Nephron progenitor cell (in vitro differentiated cells): ENCODE results near the gene PERM1.

ENCODE experiments used
- DNase-seq: peaks from one replicate; pipeline ENCODE4 v3.0.0; 2021
- H3K27ac Mint-ChIP-seq: 2 replicates; pipeline ENCODE4 v1.8.0; 2021; ENCODE audit warnings: mild to moderate bottlenecking, moderate library complexity, mixed read lengths
- H3K27me3 Mint-ChIP-seq: 2 replicates; pipeline ENCODE4 v1.8.0; 2021; ENCODE audit warnings: mild to moderate bottlenecking, low read depth, mixed read lengths; ENCODE audit not compliant: poor library complexity
- H3K36me3 Mint-ChIP-seq: 2 replicates; pipeline ENCODE4 v1.8.0; 2021; ENCODE audit warnings: low read depth, mixed read lengths
- H3K4me1 Mint-ChIP-seq: 2 replicates; pipeline ENCODE4 v1.8.0; 2021; ENCODE audit warnings: mixed read lengths
- H3K4me3 Mint-ChIP-seq: 2 replicates; pipeline ENCODE4 v1.8.0; 2021; ENCODE audit warnings: mild to moderate bottlenecking, moderate library complexity, mixed read lengths
- H3K9me3 Mint-ChIP-seq: 2 replicates; pipeline ENCODE4 v1.8.0; 2021; ENCODE audit warnings: mild to moderate bottlenecking, moderate library complexity, mixed read lengths
- TF ChIP-seq, protein P1 (sequence below): fragments of 200-600 bp; sonication (generic); IDR thresholded peaks from 2 replicates; pipeline ENCODE4 v1.5.0; 2021; ENCODE audit warnings: antibody characterized with exemption

The PERM1 gene

GRCh38 chr1:1001057-1001783 is 19.3 kb upstream of the PERM1 start:
- Mint-ChIP-seq H3K27me3 (peaks cover 24% of the 10 kb centered on the region), H3K9me3 (no peaks in the 10 kb centered on the region), H3K27ac (peak overlapping the region; percentile 95), H3K4me1 (peaks cover 34% of the 10 kb centered on the region), H3K4me3 (peak overlapping the region; percentile 84), H3K36me3 (no peaks in the 10 kb centered on the region)
- TF ChIP-seq, protein P1, sequence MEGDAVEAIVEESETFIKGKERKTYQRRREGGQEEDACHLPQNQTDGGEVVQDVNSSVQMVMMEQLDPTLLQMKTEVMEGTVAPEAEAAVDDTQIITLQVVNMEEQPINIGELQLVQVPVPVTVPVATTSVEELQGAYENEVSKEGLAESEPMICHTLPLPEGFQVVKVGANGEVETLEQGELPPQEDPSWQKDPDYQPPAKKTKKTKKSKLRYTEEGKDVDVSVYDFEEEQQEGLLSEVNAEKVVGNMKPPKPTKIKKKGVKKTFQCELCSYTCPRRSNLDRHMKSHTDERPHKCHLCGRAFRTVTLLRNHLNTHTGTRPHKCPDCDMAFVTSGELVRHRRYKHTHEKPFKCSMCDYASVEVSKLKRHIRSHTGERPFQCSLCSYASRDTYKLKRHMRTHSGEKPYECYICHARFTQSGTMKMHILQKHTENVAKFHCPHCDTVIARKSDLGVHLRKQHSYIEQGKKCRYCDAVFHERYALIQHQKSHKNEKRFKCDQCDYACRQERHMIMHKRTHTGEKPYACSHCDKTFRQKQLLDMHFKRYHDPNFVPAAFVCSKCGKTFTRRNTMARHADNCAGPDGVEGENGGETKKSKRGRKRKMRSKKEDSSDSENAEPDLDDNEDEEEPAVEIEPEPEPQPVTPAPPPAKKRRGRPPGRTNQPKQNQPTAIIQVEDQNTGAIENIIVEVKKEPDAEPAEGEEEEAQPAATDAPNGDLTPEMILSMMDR = no peak
- no peak for DNase-seq

DNA sequence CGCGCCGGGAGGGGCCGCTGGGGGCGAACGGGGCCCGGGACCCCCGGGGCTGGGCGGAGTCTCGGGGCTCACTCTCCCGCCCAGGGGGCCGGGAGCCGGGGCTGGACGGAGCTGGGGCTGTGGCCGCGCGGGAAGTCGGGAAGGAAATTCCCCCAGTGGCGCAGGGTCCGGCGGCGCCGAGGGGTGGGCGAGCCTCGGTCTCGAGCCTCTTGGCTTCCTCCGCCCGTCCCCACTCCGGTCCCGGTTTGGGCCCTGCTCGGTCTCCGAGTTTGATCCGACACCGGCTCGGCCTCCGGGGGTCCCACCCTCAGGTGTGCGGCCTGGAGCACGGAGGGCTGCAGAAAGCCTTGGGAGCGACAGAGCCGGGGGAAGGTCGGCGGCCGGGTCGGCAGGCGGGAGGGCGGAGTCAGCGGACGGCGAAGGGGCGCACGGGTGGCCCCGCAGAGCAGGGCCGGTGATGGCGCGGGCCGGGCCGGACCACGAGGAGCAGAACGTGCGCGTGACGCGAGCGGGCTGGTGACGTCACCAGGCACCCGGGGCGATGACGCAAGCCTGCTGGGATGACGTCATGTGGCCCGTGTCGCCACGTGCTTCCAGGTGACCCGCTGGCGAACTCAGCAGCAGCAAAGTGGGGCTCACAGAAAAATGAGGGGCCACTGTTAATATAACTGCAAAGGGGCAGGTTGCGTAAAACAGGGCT is 18.6 kb upstream of the PERM1 start:
- H3K9me3 Mint-ChIP-seq = no peaks in the 10 kb centered on the region
- peak overlapping the region; percentile 95 for H3K27ac Mint-ChIP-seq
- no peaks in the 10 kb centered on the region for H3K36me3 Mint-ChIP-seq
- H3K27me3 Mint-ChIP-seq = peaks cover 29% of the 10 kb centered on the region
- H3K4me3 Mint-ChIP-seq = peak overlapping the region; percentile 84
- peak; percentile 82 for DNase-seq
- TF ChIP-seq, protein P1 = no peak
- peaks cover 34% of the 10 kb centered on the region for H3K4me1 Mint-ChIP-seq

DNA sequence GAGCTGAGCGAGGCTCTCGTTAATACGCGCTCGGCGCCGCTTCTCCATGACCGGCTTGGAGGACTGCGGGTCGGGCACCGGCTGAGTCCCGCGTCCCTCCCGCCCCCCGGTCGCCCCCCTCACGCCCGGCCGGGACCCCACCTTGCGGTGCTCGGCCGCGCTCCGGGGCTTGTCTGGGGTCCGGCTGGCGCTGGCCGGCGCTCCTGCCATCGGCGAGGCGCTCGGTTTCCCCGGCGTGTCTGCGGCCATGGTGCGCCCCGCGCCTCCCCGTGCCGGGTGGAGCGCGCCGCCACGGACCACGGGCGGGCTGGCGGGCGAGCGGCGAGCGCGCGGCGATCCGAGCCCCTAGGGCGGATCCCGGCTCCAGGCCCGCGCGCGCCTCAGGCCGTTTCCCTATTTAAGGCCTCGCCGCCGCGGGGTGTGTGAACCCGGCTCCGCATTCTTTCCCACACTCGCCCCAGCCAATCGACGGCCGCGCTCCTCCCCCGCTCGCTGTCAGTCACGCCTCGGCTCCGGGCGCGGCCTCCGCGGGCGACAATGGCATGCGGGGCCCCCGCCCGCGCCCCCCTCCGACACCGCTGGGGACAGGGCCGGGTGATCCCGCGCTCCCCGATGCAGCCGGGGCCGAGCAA is 17.9 kb upstream of the PERM1 start, which contains the start of gene HES4:
HES4 (minus strand) TSS at position 373 of the 632 bp plus-strand sequence; CDS start at position 249, 124 bp downstream.
- DNase-seq = peak; percentile 96
- Mint-ChIP-seq H3K9me3 (no peaks in the 10 kb centered on the region), H3K4me1 (peaks cover 28% of the 10 kb centered on the region), H3K27ac (peak within 1 kb of the TSS; percentile 95), H3K36me3 (no peaks in the 10 kb centered on the region), H3K4me3 (peak within 1 kb of the TSS; percentile 84), H3K27me3 (peaks cover 33% of the 10 kb centered on the region)
- TF ChIP-seq, protein P1 = no peak

GRCh38 chr1:998995-999724 is 17.3 kb upstream of the PERM1 start:
- H3K4me3 Mint-ChIP-seq = peak overlapping the region; percentile 76
- H3K27ac Mint-ChIP-seq = no peak overlapping the region
- no peaks in the 10 kb centered on the region for H3K36me3 Mint-ChIP-seq
- peak; percentile 56 for DNase-seq
- H3K4me1 Mint-ChIP-seq = peaks cover 21% of the 10 kb centered on the region
- TF ChIP-seq, protein P1 = no peak
- H3K27me3 Mint-ChIP-seq = peaks cover 33% of the 10 kb centered on the region
- no peaks in the 10 kb centered on the region for H3K9me3 Mint-ChIP-seq

- TF ChIP-seq, protein P1 = no peak
- Mint-ChIP-seq H3K4me1 (peaks cover 20% of the 10 kb centered on the region), H3K27me3 (peaks cover 33% of the 10 kb centered on the region), H3K36me3 (no peaks in the 10 kb centered on the region), H3K4me3 (peak overlapping the region; percentile 76), H3K9me3 (peaks cover 2% of the 10 kb centered on the region), H3K27ac (no peak overlapping the region)
- DNase-seq = peak; percentile 48
These were observed 16.8 kb upstream of the PERM1 start for GRCh38 chr1:998745-998994.
